GM10847 (cell line): ENCODE measurements around the gene FNDC8.

Experiments used
- POLR2A ChIP-seq: IDR thresholded peaks from 2 replicates; pipeline ENCODE4 v1.6.1; 2011; ENCODE audit not compliant: insufficient read length; ENCODE audit errors: extremely low read depth

The FNDC8 gene

GRCh38 chr17:35121315-35121714 is at the start of gene FNDC8:
FNDC8 (plus strand) TSS chr17:35121615; CDS start chr17:35121694, 79 bp downstream.
- no peak for TF ChIP-seq POLR2A

DNA sequence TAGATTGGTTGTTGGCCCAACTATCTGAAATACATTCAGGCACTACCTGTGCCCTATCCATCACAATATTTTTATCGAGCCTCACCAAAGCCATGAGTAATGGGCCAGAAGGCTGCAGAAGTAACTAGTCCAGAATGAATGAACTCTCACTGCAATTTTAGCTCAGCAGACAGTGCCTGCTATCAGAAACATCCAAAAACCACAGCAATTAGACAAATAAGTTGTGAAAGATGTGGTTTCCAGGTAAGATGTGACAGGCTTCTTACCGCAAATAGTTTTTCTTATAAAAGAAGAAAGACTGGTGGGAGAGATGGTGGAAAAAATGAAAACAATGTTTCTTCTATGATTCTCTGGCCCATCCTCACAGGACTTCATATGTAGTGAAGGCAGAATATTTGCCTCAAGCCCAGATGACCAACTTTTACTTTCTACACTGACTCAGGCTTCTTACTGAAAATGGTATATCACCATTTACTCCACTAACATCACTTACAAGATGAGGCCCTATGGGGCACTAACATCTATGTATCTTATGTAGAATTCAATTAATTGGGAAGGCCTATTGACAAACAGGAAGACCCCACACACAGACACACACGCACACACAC is 48.1 kb upstream of the FNDC8 start:
- no peak for TF ChIP-seq POLR2A

DNA sequence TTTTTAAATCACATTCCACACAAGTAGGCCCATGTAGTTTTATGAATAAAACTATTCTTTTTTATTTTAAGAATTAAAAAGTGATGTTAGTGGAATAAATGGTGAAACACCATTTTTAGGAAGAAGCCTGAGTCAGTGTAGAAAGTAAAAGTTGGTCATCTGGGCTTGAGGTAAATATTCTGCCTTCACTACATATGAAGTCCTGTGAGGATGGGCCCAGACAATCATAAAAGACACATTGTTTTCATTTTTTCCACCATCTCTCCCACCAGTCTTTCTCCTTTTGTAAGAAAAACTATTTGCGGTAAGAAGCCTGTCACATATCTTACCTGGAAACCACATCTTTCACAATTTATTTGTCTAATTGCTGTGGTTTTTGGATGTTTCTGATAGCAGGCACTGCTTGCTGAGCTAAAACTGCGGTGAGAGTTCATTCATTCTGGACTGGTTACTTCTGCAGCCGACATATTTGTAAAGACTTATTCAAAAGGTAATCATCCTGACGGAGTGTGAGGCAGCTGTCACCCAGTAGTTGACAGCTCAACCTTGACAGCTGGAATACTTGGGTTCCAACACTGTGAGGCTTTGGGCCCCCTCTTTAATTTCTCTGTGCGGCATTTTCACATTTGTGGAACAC is 47.3 kb upstream of the FNDC8 start:
- no peak for TF ChIP-seq POLR2A

DNA sequence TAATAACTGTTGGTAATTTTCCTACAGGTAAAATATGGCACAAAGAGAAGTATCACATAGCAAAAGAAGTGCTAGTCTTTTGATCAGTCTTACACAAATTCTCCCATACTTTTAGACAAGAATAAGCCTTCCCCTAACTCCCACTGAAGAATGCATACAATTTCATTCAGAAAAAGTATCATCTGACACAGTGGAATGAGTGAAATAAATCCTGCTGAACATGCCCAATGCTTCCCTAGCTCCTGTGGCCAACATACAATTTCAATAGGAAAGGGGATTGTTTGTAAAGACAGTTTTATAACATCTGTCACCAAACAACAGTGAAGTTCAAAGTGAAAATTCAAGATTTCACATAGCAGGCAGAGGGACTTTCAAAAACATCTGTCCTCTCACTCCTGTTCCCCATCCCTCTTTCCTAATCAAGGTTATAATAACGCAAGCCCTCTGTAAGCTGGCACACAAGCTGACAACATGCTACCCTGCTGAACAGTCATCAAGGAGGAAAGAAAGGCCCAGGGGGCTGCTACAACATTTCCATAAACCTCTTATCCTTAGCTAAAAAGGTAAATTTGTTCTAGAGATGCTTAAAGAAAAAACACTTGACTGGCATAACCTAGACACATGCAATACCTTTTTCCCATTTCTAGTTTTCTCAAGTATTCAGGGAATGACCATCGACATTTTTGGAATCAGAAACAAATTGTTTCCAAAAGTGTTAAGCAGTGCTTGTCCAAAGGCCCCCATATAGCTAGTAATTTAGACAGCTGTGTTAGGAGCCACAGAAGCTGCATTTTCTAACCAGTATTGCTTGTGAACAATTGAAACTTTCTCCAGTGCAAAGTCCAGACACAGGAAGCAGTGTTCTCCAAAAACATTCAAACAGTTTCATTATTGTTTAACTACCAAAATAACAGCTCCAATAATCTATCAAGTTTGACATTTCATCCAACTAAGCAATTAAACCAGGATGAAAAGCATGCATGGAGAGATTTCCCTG is 46.4 kb upstream of the FNDC8 start:
- TF ChIP-seq POLR2A: no peak

DNA sequence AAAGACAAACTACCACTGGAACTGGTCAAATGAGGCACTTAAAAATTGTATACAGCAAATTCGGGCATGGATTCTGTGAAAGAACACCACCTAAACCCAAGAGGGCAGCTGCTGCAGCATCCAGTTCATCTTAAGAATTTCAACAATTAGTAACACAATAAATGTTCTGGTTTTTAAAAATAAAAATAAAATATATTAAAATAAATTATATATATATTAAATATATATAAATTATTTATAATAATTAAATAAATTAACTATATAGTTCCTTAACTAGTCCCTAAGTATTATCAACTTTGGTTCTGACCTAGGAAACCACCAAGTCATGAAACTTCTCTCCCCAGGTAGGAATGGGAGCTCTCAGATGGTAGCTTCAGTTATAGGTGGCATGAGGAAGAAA is 44.5 kb upstream of the FNDC8 start:
- no peak for TF ChIP-seq POLR2A

DNA sequence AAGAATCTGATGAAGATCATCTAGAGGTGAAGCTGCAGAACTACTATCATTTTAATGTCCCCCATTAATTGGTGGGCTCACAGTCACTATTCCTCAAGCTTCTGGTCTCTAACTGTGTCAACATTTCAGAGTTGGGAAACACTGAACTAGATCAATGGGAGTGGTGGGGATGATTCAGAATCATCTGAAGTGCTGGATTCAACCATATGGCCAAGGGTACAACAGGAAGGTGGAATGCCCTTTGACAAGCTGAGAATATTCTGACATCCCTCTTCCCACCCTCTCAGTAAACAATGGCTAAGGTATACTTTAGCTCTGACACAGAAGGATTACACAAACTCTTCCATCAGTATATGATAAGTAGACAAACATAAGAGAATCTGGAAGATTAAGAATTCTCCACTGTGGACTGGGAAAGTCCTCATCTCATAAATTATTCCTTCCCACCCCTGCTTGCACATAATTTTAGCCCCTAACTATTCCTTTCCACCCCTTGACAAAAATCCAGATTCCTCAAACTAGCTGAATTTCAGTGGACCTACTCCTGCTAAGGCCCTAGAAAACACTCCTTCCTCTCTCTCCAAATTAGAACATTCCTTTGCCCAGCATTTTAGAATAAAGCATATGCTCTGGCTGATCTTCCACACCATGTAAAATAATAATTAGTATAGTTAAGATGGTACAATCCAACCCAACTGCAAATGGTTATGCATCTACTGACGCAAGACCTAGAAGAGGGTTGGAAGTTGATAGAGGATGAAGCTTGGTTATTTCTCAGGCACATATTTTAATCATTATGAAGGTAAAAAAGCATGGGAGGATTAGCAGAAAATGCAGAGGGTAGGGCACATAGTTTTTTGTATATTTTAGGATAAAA is 41.6 kb upstream of the FNDC8 start:
- TF ChIP-seq POLR2A: no peak

- TF ChIP-seq POLR2A: no peak
These were observed 40.9 kb upstream of the FNDC8 start for GRCh38 chr17:35080536-35080935.

DNA sequence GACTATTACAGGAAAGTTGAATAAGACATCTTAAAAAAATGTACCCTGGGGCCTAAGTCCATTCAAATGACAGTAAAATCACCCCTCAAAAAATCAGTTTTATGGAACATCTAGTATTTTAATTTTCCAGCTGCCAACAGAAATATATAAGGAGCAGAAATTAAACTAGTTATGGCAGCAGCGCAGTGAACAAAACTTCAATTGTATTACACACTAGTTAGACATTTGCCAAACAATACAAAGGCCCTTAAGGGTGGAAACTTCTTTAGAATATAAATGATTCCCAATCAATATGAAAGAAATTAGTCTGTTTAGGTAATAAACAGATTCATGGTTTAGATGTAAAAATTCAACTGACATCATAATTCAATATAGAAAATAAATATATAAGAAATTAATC is 39.8 kb upstream of the FNDC8 start:
- no peak for TF ChIP-seq POLR2A

DNA sequence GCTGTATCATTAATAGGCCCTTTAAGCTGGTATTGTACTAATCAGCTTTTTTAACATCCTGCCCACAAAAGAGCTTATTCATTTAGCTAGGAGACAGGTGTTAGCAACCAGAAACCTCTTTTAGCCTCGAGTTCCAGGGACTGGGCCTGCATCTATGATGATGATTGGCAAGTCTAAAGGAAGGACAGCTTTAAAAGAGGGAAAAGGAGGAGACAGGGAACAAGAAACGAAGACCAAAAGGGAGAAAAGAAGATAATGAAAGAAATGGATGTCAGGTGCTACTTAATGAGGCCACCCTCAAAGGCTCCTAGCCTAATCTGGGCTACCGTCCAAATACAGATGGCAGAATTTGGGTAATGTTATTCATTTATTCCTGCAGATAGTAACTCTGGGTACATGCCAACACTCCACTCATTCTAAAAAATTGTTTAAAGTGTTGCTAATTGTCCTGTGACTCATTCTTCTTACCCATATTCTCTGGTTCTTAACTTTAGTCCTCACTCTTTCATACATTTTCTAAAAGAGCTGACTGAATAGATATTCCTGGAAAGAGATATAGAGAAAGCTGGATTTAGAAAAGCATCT is 39.2 kb upstream of the FNDC8 start:
- TF ChIP-seq POLR2A: no peak

- no peak for TF ChIP-seq POLR2A
These were observed 38.3 kb upstream of the FNDC8 start for GRCh38 chr17:35083071-35083470.

DNA sequence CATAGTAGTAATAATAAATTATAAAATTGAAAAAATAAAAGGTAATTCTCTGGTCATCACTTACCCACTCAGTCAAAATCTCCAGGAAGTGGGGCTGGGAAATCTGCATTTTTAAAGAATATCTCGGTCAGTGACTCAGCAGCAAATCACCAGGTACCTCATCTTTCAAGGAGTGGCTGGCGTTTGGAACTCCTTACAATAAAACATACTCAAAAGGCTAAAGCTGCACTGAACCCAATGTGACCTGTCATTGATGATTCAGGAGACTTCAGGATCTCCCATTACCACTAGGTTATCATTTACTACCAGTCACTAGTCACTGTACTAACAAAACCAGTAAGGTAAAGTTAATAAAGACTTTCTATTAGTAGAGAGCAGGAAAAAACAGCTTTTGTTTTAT is 36.4 kb upstream of the FNDC8 start:
- TF ChIP-seq POLR2A: no peak

DNA sequence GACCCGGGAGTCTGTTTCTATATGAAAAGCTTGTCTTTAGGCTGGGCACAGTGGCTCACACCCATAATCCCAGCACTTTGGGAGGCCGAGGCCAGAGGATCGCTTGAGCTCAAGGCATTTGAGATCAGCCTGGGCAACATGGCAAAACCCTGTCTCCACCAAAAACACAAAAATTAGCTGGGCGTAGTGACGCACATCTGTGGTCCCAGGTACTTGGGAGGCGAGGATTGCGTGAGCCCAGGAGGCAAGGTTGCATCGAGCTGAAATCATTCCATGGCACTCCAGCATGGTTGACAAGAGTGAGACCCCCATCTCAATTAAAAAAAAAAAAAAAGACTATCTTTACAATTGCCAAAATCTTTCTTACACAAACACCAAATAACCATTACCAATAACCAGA is 35.3 kb upstream of the FNDC8 start:
- TF ChIP-seq POLR2A: no peak

DNA sequence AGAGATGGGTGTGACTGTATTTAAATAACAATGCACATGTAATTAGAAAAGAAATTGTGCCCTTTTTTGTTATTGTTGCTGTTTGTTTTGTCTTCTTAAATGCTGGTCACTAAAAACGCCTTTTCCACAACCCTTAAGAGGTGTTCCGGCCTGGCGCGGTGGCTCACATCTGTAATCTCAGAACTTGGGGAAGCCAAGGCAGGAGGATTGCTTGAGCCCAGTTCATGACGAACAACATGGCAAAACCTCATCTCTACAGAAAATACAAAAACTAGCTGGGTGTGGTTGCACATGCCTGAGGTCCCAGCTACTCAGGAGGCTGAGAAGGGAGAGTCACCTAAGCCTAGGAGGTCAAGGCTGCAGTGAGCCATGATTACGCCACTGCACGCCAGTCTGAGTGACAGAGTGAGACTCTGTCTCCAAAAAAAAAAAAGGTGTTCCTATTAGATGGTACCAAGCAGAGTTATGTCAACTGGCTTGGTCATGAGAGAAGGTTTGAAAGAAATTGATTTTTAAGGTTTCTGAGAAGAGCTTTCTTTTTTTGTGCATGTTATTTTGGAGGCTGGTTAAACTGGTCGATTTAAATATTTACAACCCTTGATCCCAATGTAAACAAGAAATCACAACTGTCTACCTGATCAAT is 34.4 kb upstream of the FNDC8 start:
- no peak for TF ChIP-seq POLR2A

DNA sequence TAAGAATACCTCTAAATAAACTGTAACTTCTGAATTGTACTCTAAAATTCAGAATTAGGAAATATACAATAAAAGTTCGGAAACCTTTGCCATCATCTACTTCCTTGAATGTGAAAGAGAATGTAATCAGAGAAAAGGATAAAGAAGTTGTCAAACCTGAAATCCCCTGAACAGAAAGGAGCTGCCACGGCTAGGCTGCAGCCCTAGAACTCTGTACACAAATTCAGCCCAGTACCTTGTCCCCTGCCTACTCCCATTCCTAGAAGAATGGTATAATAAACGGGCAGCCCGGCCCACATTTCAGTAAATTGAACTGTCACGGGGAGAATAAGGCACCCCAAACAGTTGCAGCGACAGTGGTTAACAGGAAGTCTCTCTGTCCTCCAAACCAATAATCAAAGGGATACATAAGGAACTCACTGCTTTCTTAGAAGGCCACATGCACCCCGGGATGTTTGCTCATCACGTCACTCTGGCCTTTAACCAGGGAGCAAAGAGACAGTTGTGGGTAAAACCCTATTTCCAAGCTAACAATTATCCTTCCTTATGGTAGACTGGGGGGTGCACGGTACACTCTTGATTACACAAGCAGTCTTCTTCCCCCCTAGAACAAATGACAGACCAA is 33.6 kb upstream of the FNDC8 start:
- TF ChIP-seq POLR2A: no peak
